GM20000 (cell line): ENCODE measurements around the gene KRTAP21-2.
"Not testable (repeated sequence)": the region's sequence is repeated elsewhere in the genome, so short reads cannot be mapped to it uniquely, and the experiment has no call there.

Source experiments
- DNase-seq: peaks from one replicate; pipeline ENCODE4 v3.0.0; 2012; ENCODE audit warnings: low spot score
- CTCF ChIP-seq: IDR thresholded peaks from 2 replicates; pipeline ENCODE4 v1.5.1; 2012; ENCODE audit warnings: mild to moderate bottlenecking, control low read depth; ENCODE audit errors: extremely low read depth, missing control alignments

Gene KRTAP21-2

GRCh38 chr21:30747159-30747558 lies at the start of gene KRTAP21-2:
TSS of gene KRTAP21-2 (minus strand) at chr21:30747259. CDS start at chr21:30747202, 57 bp downstream.
- TF ChIP-seq CTCF: no peak
- no peak for DNase-seq

GRCh38 chr21:30793581-30794314 lies 46.7 kb upstream of the KRTAP21-2 start:
- DNase-seq: no peak
- TF ChIP-seq CTCF: no peak

- no peak for DNase-seq
Measured at GRCh38 chr21:30779249-30779648, 32.2 kb upstream of the KRTAP21-2 start.

GRCh38 chr21:30769724-30770431 lies 22.8 kb upstream of the KRTAP21-2 start:
- no peak for DNase-seq

More at GRCh38 chr21:30779249-30779648, 32.2 kb upstream of the KRTAP21-2 start:
- no peak for TF ChIP-seq CTCF

GRCh38 chr21:30760776-30761175 lies 13.7 kb upstream of the KRTAP21-2 start:
- TF ChIP-seq CTCF: no peak

More at GRCh38 chr21:30769724-30770431, 22.8 kb upstream of the KRTAP21-2 start:
- no peak for TF ChIP-seq CTCF

GRCh38 chr21:30758306-30758705 lies 11.2 kb upstream of the KRTAP21-2 start:
- no peak for DNase-seq
- TF ChIP-seq CTCF: no peak

More at GRCh38 chr21:30760776-30761175, 13.7 kb upstream of the KRTAP21-2 start:
- DNase-seq: no peak

- not testable (repeated sequence) for DNase-seq
Measured at GRCh38 chr21:30755328-30755727, 8.3 kb upstream of the KRTAP21-2 start, which contains the start of gene KRTAP21-1. TSS of gene KRTAP21-1 (minus strand) at chr21:30755428. CDS start at chr21:30755378, 50 bp downstream.
